ENCODE measurements around the gene DNAJC17. TPM values are rescaled to one million over a fixed set of nuclear protein-coding genes. Genes with fewer than 3 reads are reported as not detected.

DNAJC17 gene
- total and polyA plus RNA-seq, 2 donors (not counting 1 experiment from before 2014, with no cell fraction given): 30.5 to 46.1 TPM

- ATAC-seq (ENCODE audit: low read depth): no peak
- H3K4me3 Mint-ChIP-seq: peak overlapping the region; percentile 99
- WGBS (ENCODE audit: insufficient coverage): 0% methylated on average over 2 of the region's 2 CpGs
These were observed 623 bp downstream of the DNAJC17 start for GRCh38 chr15:40806672-40807027.

More at GRCh38 chr15:40806672-40807027, 623 bp downstream of the DNAJC17 start:
- H3K79me2 ChIP-seq (ENCODE audit: control insufficient read depth, insufficient read depth, low read length): peaks cover 66% of the 10 kb centered on the region
- peaks cover 0 to 16% of the 10 kb centered on the region in 2 experiments for H3K36me3 ChIP-seq (replicated peaks in 1 of 2; ENCODE audit: control extremely low read depth in 1 of 2, control insufficient read depth in 1 of 2, extremely low read depth in 1 of 2, insufficient read depth in 2 of 2, low read length in 1 of 2)
- H2AFZ ChIP-seq (ENCODE audit: insufficient read depth, low read depth, low read length, poor library complexity, severe bottlenecking): peak overlapping the region; percentile 99
- peak overlapping the region; percentile 84 for H3K9ac ChIP-seq (ENCODE audit: low read length)
- H3K27me3 ChIP-seq (replicated peaks in 1 of 4; ENCODE audit: control extremely low read depth in 1 of 4, control insufficient read depth in 3 of 4, insufficient read depth in 4 of 4, low read length in 3 of 4): no peaks in the 10 kb centered on the region
- ChIA-PET CTCF (interaction anchor here (0.9 to 1.6 kb wide), 5 partner anchors 16 to 217 kb away, joined by 3 to 5 read pairs (median 4); no protein-coding TSS in a partner anchor), POLR2A (interaction anchor here (0.6 to 1.7 kb wide), 3 partner anchors 31 to 112 kb away, joined by 4 to 7 read pairs (median 5); partner anchors contain the start of genes RAD51 and SPINT1)
- peak overlapping the region; percentile 86 to 95 for H3K27ac ChIP-seq (ENCODE audit: low read length in 2 of 2)
- peaks cover 26% of the 10 kb centered on the region for H3K4me1 Mint-ChIP-seq
- peaks cover 13% of the 10 kb centered on the region for H4K20me1 ChIP-seq (ENCODE audit: control insufficient read depth, insufficient read depth, low read length, poor library complexity, severe bottlenecking)
- peak overlapping the region; percentile 98 for H3K27ac Mint-ChIP-seq
- DNase-seq: no peak
- intact Hi-C loops (cut with micrococcal nuclease): loop anchor here (1.0 to 5.0 kb wide), 8 partner anchors 37 to 611 kb away; partner anchors contain the start of genes C15orf62, KNL1, RMDN3 and RPUSD2
- no peaks in the 10 kb centered on the region for H3K27me3 Mint-ChIP-seq
- H3K9me3 ChIP-seq (ENCODE audit: control extremely low read depth in 1 of 3, control insufficient read depth in 2 of 3, insufficient read depth in 1 of 3, low read length in 2 of 3): no peaks in the 10 kb centered on the region
- no peaks in the 10 kb centered on the region for H3K9me3 Mint-ChIP-seq (ENCODE audit: insufficient read depth)
- H3K4me3 ChIP-seq (ENCODE audit: control extremely low read depth in 1 of 5, extremely low read depth in 1 of 5, insufficient read depth in 1 of 5, low read depth in 2 of 5, low read length in 4 of 5): peak overlapping the region; percentile 78 to 100 (median 100)
- peak overlapping the region; percentile 73 for H3K4me2 ChIP-seq (replicated peaks; ENCODE audit: low read depth, low read length, poor library complexity, severe bottlenecking)
- TF ChIP-seq EZH2 (IDR thresholded peaks at IDR 0.05; ENCODE audit: borderline replicate concordance, insufficient read depth, low read depth, low read length, poor library complexity, severe bottlenecking): no peak
- no peak for TF ChIP-seq CTCF (IDR thresholded peaks at IDR 0.05)
- H3K4me1 ChIP-seq (ENCODE audit: control insufficient read depth in 2 of 2, insufficient read depth in 2 of 2, low read length in 2 of 2): peaks cover 12 to 18% of the 10 kb centered on the region in 2 donors
